Measurements from ENCODE around the gene EML4. TPM values are rescaled to one million over a fixed set of nuclear protein-coding genes. Genes with fewer than 3 reads are reported as not detected.

Gene EML4
- total RNA-seq, 1 experiment from 2014 or later: 52.0 TPM

- no peaks in the 10 kb centered on the region for H3K9me3 ChIP-seq (ENCODE audit: insufficient read depth, low read depth)
- no peaks in the 10 kb centered on the region for H3K27me3 ChIP-seq (ENCODE audit: insufficient read depth, low read depth)
- ChIA-PET CTCF (interaction anchor here (0.7 kb wide), 3 partner anchors 16 to 265 kb away, joined by 6 to 9 read pairs (median 8); no protein-coding TSS in a partner anchor), POLR2A (ENCODE audit: unreplicated experiment) (interaction anchor here (0.7 kb wide), 1 partner anchor 451 kb away, joined by 4 read pairs; no protein-coding TSS in a partner anchor)
- no peak for DNase-seq
- no peaks in the 10 kb centered on the region for H3K9me2 ChIP-seq (ENCODE audit: insufficient read depth)
- intact Hi-C loops (cut with micrococcal nuclease; ENCODE audit: unreplicated experiment): no loop called here
- H3K79me2 ChIP-seq (ENCODE audit: low read depth): peaks cover 65% of the 10 kb centered on the region
- H3K4me1 ChIP-seq (replicated peaks; ENCODE audit: insufficient read depth): peaks cover 26% of the 10 kb centered on the region
- BruUV-seq (replicated peaks): no TSS peak
- H2AFZ ChIP-seq: peak overlapping the region; percentile 80; the same call in 1 of the 2 replicates
- peak overlapping the region; percentile 98 for H3K4me2 ChIP-seq
- H3K4me3 ChIP-seq: peak overlapping the region; percentile 89
- H3K36me3 ChIP-seq (ENCODE audit: low read depth): no peaks in the 10 kb centered on the region
- H4K20me1 ChIP-seq (ENCODE audit: insufficient read depth): peaks cover 13% of the 10 kb centered on the region; the same call in 1 of the 2 replicates
- TF ChIP-seq EZH2 (IDR thresholded peaks at IDR 0.05; ENCODE audit: low read depth): no peak
- TF ChIP-seq CTCF (conservative IDR thresholded peaks at IDR 0.05): no peak
- H3K27ac ChIP-seq: peak overlapping the region; percentile 75
- peaks cover 9% of the 10 kb centered on the region; the same call in 1 of the 2 replicates for H3F3A ChIP-seq (ENCODE audit: insufficient read depth, low read depth)
Observed at GRCh38 chr2:42359304-42359964, 190.3 kb downstream of the EML4 start.

GRCh38 chr2:42359965-42360483 is 190.9 kb downstream of the EML4 start:
- Histone ChIP-seq H3K27me3 (ENCODE audit: insufficient read depth, low read depth) (no peaks in the 10 kb centered on the region), H2AFZ (peak overlapping the region; percentile 80), H3F3A (ENCODE audit: insufficient read depth, low read depth) (peaks cover 5% of the 10 kb centered on the region; the same call in 1 of the 2 replicates), H3K79me2 (ENCODE audit: low read depth) (peaks cover 59% of the 10 kb centered on the region), H3K9me2 (ENCODE audit: insufficient read depth) (no peaks in the 10 kb centered on the region), H4K20me1 (ENCODE audit: insufficient read depth) (peaks cover 7% of the 10 kb centered on the region; the same call in 1 of the 2 replicates), H3K9me3 (ENCODE audit: insufficient read depth, low read depth) (no peaks in the 10 kb centered on the region), H3K4me3 (peak overlapping the region; percentile 89), H3K4me1 (replicated peaks; ENCODE audit: insufficient read depth) (peaks cover 26% of the 10 kb centered on the region), H3K36me3 (ENCODE audit: low read depth) (no peaks in the 10 kb centered on the region), H3K4me2 (peak overlapping the region; percentile 98), H3K27ac (peak overlapping the region; percentile 75)
- intact Hi-C loops (cut with micrococcal nuclease; ENCODE audit: unreplicated experiment): loop anchor here (5.0 kb wide), 1 partner anchor 452 kb away; no protein-coding TSS in a partner anchor
- no peak for DNase-seq
- POLR2A ChIA-PET (ENCODE audit: unreplicated experiment): interaction anchor here (0.6 to 0.7 kb wide), 2 partner anchors 308 to 450 kb away, joined by 4 to 7 read pairs; no protein-coding TSS in a partner anchor
- CTCF ChIA-PET: interaction anchor here (0.6 to 0.7 kb wide), 2 partner anchors 141 to 312 kb away, joined by 7 to 8 read pairs; no protein-coding TSS in a partner anchor
- TF ChIP-seq EZH2 (IDR thresholded peaks at IDR 0.05; ENCODE audit: low read depth) (no peak), CTCF (conservative IDR thresholded peaks at IDR 0.05) (no peak)
- TSS peak; percentile 49 for BruUV-seq (replicated peaks)

GRCh38 chr2:42360493-42360889 is 191.3 kb downstream of the EML4 start:
- H3K27me3 ChIP-seq (ENCODE audit: insufficient read depth, low read depth): no peaks in the 10 kb centered on the region
- H2AFZ ChIP-seq: peak overlapping the region; percentile 80
- peaks cover 5% of the 10 kb centered on the region; the same call in 1 of the 2 replicates for H3F3A ChIP-seq (ENCODE audit: insufficient read depth, low read depth)
- 0 out of 2 replicates have a peak, but pooled peaks cover 4% of the 10 kb centered on the region for H4K20me1 ChIP-seq (ENCODE audit: insufficient read depth)
- peak overlapping the region; percentile 89 for H3K4me3 ChIP-seq
- peaks cover 26% of the 10 kb centered on the region for H3K4me1 ChIP-seq (replicated peaks; ENCODE audit: insufficient read depth)
- intact Hi-C loops (cut with micrococcal nuclease; ENCODE audit: unreplicated experiment): loop anchor here (5.0 kb wide), 1 partner anchor 452 kb away; no protein-coding TSS in a partner anchor
- ChIA-PET CTCF (interaction anchor here (0.6 to 0.7 kb wide), 2 partner anchors 141 to 312 kb away, joined by 7 to 8 read pairs; no protein-coding TSS in a partner anchor), POLR2A (ENCODE audit: unreplicated experiment) (interaction anchor here (0.6 to 0.7 kb wide), 2 partner anchors 307 to 450 kb away, joined by 4 to 7 read pairs; no protein-coding TSS in a partner anchor)
- no peak for DNase-seq
- H3K9me3 ChIP-seq (ENCODE audit: insufficient read depth, low read depth): no peaks in the 10 kb centered on the region
- H3K36me3 ChIP-seq (ENCODE audit: low read depth): no peaks in the 10 kb centered on the region
- no TSS peak for BruUV-seq (replicated peaks)
- peaks cover 55% of the 10 kb centered on the region for H3K79me2 ChIP-seq (ENCODE audit: low read depth)
- TF ChIP-seq CTCF (conservative IDR thresholded peaks at IDR 0.05) (no peak), EZH2 (IDR thresholded peaks at IDR 0.05; ENCODE audit: low read depth) (no peak)
- no peaks in the 10 kb centered on the region for H3K9me2 ChIP-seq (ENCODE audit: insufficient read depth)
- peak overlapping the region; percentile 98 for H3K4me2 ChIP-seq
- peak overlapping the region; percentile 75 for H3K27ac ChIP-seq
